ENCODE measurements around the gene CRMP1. TPM values are rescaled to one million over a fixed set of nuclear protein-coding genes. Genes with fewer than 3 reads are reported as not detected.
"Not testable (repeated sequence)": the region's sequence is repeated elsewhere in the genome, so short reads cannot be mapped to it uniquely, and the experiment has no call there.

CRMP1 gene
- total RNA-seq, 4 donors from 2014 or later: 2.1 to 5.0 (median 4.7) TPM; not detected in 1

- no peaks in the 10 kb centered on the region for H3K4me1 ChIP-seq
- peak; percentile 37 to 80 (median 72) for TF ChIP-seq CTCF (IDR thresholded peaks at IDR 0.05)
- no peak for TF ChIP-seq POLR2A (IDR thresholded peaks at IDR 0.05)
- no peak overlapping the region for H3K27ac ChIP-seq
- DNase-seq: no peak
- intact Hi-C loops (cut with DNase I): no loop called here
- WGBS, 2 donors: 78% methylated on average over 4 to 5 of the region's 9 CpGs
- H3K4me3 ChIP-seq: no peak overlapping the region
- H3K36me3 ChIP-seq: peaks cover 0 to 68% (median 0%) of the 10 kb centered on the region in 3 donors
- H3K9me3 ChIP-seq: no peaks in the 10 kb centered on the region
- H3K27me3 ChIP-seq: no peaks in the 10 kb centered on the region
These were observed 80.2 kb downstream of the CRMP1 start for GRCh38 chr4:5812506-5813229.

DNA sequence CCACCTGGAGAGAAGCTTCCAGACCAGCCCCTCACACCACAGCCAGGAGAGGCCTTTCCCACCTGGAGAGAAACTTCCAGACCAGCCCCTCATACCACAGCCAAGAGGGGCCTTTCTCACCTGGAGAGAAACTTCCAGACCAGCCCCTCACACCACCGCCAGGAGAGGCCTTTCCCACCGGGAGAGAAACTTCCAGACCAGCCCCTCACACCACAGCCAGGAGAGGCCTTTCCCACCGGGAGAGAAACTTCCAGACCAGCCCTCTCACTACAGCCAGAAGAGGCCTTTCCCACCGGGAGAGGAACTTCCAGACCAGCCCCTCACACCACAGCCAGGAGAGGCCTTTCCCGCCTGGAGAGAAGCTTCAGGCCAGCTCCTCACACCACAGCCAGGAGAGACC lies 80.8 kb downstream of the CRMP1 start:
- no CpG with 5 or more reads among the region's 5 CpGs for WGBS, 2 donors
- intact Hi-C loops (cut with DNase I); H3K27me3 ChIP-seq; DNase-seq; H3K9me3 ChIP-seq; H3K4me1 ChIP-seq; H3K4me3 ChIP-seq; H3K27ac ChIP-seq: not testable (repeated sequence)
- H3K36me3 ChIP-seq: peaks cover 0 to 71% (median 0%) of the 10 kb centered on the region in 3 donors

DNA sequence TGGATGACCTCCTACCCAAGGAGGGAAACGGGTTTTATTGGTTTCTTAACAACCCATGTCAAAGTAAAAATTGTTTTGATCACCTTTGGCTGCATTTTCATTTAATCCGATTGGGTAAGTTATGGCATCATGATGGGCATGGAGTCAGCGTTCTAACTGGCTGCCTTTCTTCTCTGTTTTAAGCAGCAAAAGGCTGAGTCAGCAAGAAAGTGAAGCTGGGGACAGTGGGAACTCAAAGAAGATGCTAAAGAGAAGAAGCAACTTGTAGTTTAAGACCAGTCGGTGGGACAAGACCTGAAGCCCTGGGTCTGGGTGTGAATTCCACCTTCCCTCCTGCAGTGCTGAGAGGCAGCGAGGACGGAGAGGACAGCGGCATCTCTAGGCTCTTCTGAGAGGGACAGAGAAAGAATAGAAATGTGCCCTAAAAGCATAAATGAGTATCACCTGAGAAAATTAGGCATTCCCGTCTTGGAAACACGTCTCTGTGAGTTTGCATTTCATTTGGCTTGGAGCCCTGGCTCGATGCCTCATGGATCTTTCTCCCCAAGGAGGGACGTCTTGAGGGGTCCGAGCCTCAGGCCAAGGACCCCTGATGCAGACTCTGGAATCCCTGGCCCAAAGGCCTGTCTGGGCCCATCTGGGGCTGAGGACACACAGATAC lies 82.0 kb downstream of the CRMP1 start:
- Histone ChIP-seq H3K36me3 (peaks cover 0 to 83% (median 0%) of the 10 kb centered on the region in 3 donors), H3K4me1 (no peaks in the 10 kb centered on the region), H3K4me3 (no peak overlapping the region), H3K27ac (no peak overlapping the region), H3K27me3 (no peaks in the 10 kb centered on the region), H3K9me3 (no peaks in the 10 kb centered on the region)
- TF ChIP-seq CTCF (IDR thresholded peaks at IDR 0.05): no peak
- no peak for DNase-seq
- WGBS, 2 donors: 77 to 80% methylated on average over 12 of the region's 12 CpGs
- intact Hi-C loops (cut with DNase I): no loop called here

DNA sequence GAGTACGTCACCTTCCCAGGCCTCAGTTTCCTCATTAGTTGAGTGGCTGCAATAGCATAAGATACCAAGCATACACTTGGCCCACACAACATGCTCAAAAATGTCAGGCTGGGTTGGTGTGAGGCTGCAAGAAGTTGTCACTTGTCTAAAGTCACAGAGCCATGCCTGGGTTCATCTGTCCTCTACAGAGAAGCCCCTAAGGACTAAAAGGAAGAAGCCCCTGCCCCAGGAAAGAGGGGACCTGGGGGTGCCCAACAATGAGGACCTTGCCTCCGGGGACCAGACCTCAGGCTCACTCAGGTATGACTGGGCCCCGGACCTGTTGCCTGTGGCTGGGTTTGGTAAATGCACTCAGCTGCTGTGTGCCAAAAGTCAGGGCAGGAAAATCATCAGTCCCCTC lies 82.7 kb downstream of the CRMP1 start:
- Histone ChIP-seq H3K36me3 (peaks cover 0 to 90% (median 0%) of the 10 kb centered on the region in 3 donors), H3K4me1 (no peaks in the 10 kb centered on the region), H3K27me3 (no peaks in the 10 kb centered on the region), H3K27ac (no peak overlapping the region), H3K9me3 (no peaks in the 10 kb centered on the region), H3K4me3 (no peak overlapping the region)
- no peak for TF ChIP-seq POLR2A (IDR thresholded peaks at IDR 0.05)
- no peak for TF ChIP-seq CTCF (IDR thresholded peaks at IDR 0.05)
- no peak for DNase-seq
- intact Hi-C loops (cut with DNase I): no loop called here
- WGBS, 2 donors: 96% methylated on average over 3 of the region's 3 CpGs; no CpG with 5 or more reads in 1 of the 2 donors

DNA sequence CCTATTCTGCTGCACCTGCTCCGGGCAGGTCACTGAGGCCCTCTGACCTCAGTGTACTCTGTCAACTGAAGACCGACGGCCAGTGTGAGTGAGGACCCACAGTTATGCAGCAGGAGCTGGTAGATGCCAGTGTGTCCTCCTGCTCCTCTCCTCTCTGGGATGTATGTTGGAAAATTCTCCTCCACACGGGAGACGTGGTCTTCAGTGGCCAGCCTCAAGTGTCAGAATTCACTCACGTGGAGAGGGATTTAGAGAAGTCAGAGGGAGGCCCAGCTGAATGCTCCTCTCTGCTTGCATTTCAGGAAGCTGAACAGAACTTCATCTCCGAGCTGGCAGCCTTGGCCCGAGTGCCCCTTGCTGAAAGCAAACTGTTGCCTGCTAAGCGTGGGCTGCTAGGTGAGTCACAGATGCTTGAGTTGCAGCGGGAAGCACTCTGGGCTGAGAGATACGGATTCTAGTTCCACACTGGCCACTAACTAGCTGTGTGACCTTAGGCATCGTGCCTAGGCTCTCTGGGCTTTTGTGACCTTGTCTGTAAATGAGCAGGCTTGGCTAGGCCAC lies 83.6 kb downstream of the CRMP1 start:
- TF ChIP-seq POLR2A (IDR thresholded peaks at IDR 0.05): no peak
- TF ChIP-seq CTCF (IDR thresholded peaks at IDR 0.05): no peak
- no peak for DNase-seq
- Histone ChIP-seq H3K9me3 (no peaks in the 10 kb centered on the region), H3K4me3 (no peak overlapping the region), H3K4me1 (no peaks in the 10 kb centered on the region), H3K36me3 (peaks cover 0 to 94% (median 0%) of the 10 kb centered on the region in 3 donors), H3K27ac (no peak overlapping the region), H3K27me3 (no peaks in the 10 kb centered on the region)
- intact Hi-C loops (cut with DNase I): no loop called here
- WGBS, 2 donors: 76 to 87% methylated on average over 8 of the region's 12 CpGs
